Nephron (organoid): ENCODE results near the gene RDH14.

ENCODE experiments used
- H3K27ac Mint-ChIP-seq, 3 experiments: 2 replicates each; pipeline ENCODE4 v1.8.0; 2020; ENCODE audit warnings: mixed read lengths in 3 of 3, mild to moderate bottlenecking in 2 of 3, moderate library complexity in 1 of 3
- H3K27me3 Mint-ChIP-seq: 2 replicates; pipeline ENCODE4 v1.8.0; 2021; ENCODE audit warnings: low read depth, mild to moderate bottlenecking, moderate library complexity, mixed read lengths
- H3K36me3 Mint-ChIP-seq: 2 replicates; pipeline ENCODE4 v1.8.0; 2020; ENCODE audit warnings: low read depth, mixed read lengths
- H3K4me1 Mint-ChIP-seq: 2 replicates; pipeline ENCODE4 v1.8.0; 2020; ENCODE audit warnings: mixed read lengths
- H3K4me3 Mint-ChIP-seq, 3 experiments: 2 replicates each; pipeline ENCODE4 v1.8.0; 2020; ENCODE audit warnings: mild to moderate bottlenecking in 3 of 3, mixed read lengths in 3 of 3, moderate library complexity in 2 of 3
- H3K9me3 Mint-ChIP-seq: 2 replicates; pipeline ENCODE4 v1.8.0; 2020; ENCODE audit warnings: mixed read lengths
- CTCF ChIP-seq, 3 experiments: fragments of 200-600 bp; sonication (generic); IDR thresholded peaks; one replicate each; pipeline ENCODE4 v1.5.0; 2021; ENCODE audit warnings: antibody characterized with exemption in 3 of 3; ENCODE audit not compliant: unreplicated experiment in 3 of 3

Gene RDH14

DNA sequence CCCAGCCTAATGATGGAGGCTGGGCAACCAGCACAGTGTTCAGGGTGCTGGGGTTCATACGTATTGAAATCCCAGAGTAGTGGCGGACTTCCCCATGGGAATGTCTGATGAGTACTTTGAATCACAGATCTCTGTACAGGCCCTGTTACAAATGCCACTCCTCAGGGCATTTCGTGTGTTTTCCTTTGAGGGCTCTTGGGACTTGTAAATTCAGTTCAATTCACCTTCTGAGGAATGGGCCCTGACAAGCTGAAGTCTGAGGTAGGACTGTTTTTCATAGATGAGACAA is 288 bp upstream of the RDH14 start:
- Mint-ChIP-seq H3K4me3 (peak overlapping the region; percentile 91 to 99 (median 98)), H3K36me3 (peaks cover 43% of the 10 kb centered on the region), H3K4me1 (peaks cover 40% of the 10 kb centered on the region), H3K27me3 (no peaks in the 10 kb centered on the region), H3K27ac (peak overlapping the region; percentile 98 to 99 (median 99)), H3K9me3 (peaks cover 21% of the 10 kb centered on the region)
- TF ChIP-seq CTCF (IDR thresholded peaks at IDR 0.05; ENCODE audit: unreplicated experiment in 3 of 3), result no peak

DNA sequence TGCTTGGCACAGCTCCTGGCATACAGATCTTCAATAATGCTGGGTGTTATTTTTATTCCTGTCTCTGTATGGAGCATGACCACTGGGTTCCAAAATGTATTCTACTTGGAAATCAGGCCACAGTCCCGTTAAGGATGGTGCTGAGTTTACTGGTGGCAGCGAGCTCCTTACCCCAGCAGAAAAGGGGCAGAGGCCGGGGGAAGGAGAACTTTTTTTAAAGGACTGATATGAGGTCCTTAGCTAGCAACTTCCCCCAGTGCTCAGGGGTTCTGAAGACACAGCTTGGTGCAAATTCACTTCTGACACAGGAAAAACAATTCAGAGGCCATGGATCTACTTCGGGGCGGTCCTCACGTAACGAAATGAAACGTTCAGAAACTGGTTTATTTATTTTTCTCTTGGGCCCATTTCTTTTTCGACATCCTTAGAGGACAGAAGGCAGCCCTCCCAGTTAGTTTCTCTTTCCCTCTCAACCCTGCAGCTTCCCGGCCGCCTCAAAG is 872 bp downstream of the RDH14 start:
- Mint-ChIP-seq H3K36me3 (peaks cover 45% of the 10 kb centered on the region), H3K27ac (peak overlapping the region; percentile 92 to 98 (median 98)), H3K4me3 (peak overlapping the region; percentile 91 to 99 (median 98)), H3K4me1 (peaks cover 40% of the 10 kb centered on the region), H3K27me3 (no peaks in the 10 kb centered on the region), H3K9me3 (peaks cover 14% of the 10 kb centered on the region)
- TF ChIP-seq CTCF (IDR thresholded peaks at IDR 0.05; ENCODE audit: unreplicated experiment in 3 of 3), result no peak

DNA sequence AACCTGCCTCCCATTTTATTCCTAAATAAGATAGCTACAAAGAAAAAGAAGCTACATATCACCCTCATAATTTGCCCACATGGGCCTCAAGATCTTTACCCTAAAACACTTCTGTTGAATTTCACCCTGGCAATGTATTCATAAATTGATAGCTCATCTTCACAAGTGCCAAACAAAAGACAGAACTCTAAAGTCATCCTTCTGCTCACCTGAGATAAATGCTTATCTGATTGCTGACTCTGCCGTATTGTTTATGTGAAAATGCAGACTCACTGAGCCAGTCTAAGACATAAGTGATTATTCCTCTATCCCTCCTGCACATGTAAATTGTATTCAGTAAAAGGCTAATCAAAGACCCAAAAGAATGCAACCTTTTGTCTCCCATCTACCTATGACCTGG is 2.0 kb downstream of the RDH14 start:
- TF ChIP-seq CTCF (IDR thresholded peaks at IDR 0.05; ENCODE audit: unreplicated experiment in 3 of 3), result no peak
- Mint-ChIP-seq H3K27me3 (no peaks in the 10 kb centered on the region), H3K4me3 (peak overlapping the region; percentile 91 to 99 (median 98)), H3K9me3 (peaks cover 9% of the 10 kb centered on the region), H3K27ac (peak overlapping the region; percentile 92 to 98 (median 98)), H3K4me1 (peaks cover 40% of the 10 kb centered on the region), H3K36me3 (peaks cover 47% of the 10 kb centered on the region)

- peaks cover 5% of the 10 kb centered on the region for H3K9me3 Mint-ChIP-seq
- no peaks in the 10 kb centered on the region for H3K27me3 Mint-ChIP-seq
- H3K4me1 Mint-ChIP-seq, result peaks cover 49% of the 10 kb centered on the region
- no peak overlapping the region for H3K27ac Mint-ChIP-seq
- H3K4me3 Mint-ChIP-seq, result peak overlapping the region; percentile 42 to 72 (median 46)
- TF ChIP-seq CTCF (IDR thresholded peaks at IDR 0.05; ENCODE audit: unreplicated experiment in 3 of 3), result no peak
- peaks cover 49% of the 10 kb centered on the region for H3K36me3 Mint-ChIP-seq
Measured at GRCh38 chr2:18557121-18557520, 3.3 kb downstream of the RDH14 start.

- Mint-ChIP-seq H3K27me3 (no peaks in the 10 kb centered on the region), H3K36me3 (peaks cover 56% of the 10 kb centered on the region), H3K27ac (peak overlapping the region in 1 of 3 experiments; percentile 39), H3K4me1 (peaks cover 44% of the 10 kb centered on the region), H3K9me3 (no peaks in the 10 kb centered on the region), H3K4me3 (no peak overlapping the region)
- no peak for TF ChIP-seq CTCF (IDR thresholded peaks at IDR 0.05; ENCODE audit: unreplicated experiment in 3 of 3)
Measured at GRCh38 chr2:18552351-18553077, 7.9 kb downstream of the RDH14 start.

DNA sequence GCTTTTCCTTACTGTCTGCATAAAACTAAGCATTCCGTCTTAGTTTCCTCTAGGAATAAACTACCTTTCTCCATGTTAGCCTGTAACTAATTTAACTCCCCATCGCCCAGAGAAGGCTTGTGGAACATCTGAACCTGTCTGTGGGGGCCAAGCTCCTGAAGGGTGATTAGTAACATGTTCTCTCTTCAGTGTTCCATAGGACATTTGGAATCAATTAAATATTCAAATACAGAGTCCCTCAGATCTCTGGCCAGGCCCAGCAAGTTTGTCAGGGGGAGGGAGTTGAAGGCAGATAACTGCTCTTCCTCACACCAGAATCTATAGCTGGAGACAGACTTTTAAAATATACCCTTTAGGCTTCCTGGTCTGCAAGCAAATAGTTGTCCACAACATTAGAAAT is 8.8 kb downstream of the RDH14 start:
- Mint-ChIP-seq H3K9me3 (no peaks in the 10 kb centered on the region), H3K4me1 (peaks cover 44% of the 10 kb centered on the region), H3K36me3 (peaks cover 48% of the 10 kb centered on the region), H3K4me3 (no peak overlapping the region), H3K27me3 (no peaks in the 10 kb centered on the region), H3K27ac (peak overlapping the region in 2 of 3 experiments; percentile 39 to 70)
- TF ChIP-seq CTCF (IDR thresholded peaks at IDR 0.05; ENCODE audit: unreplicated experiment in 3 of 3), result no peak
